ENCODE measurements around the gene ZNF10.

Gene ZNF10

DNA sequence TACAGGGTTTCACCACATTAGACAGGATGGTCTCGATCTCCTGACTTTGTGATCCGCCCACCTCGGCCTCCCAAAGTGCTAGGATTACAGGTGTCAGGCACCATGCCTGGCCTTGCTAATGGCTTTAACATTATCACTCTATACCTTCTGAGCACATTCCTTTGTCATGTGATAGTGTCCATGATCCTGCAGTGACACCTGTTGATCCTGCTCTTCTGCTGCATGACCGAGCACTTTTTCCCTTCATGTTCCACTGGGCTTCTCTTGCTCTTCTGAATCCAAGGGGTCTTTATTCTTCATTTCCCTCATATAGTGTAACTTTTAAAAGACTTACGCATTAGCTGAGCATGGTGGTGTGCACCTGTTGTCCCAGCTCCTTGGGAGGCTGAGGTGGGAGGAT, 62.4 kb downstream of the ZNF10 start:
- DNase-seq (ENCODE audit: low spot score), result no peak

GRCh38 chr12:133201888-133202287, 71.5 kb downstream of the ZNF10 start:
- no peak for DNase-seq (ENCODE audit: low spot score)

- DNase-seq (ENCODE audit: low spot score), result no peak
These were observed 72.3 kb downstream of the ZNF10 start for GRCh38 chr12:133202493-133203343.

GRCh38 chr12:133203344-133204263, 73.2 kb downstream of the ZNF10 start:
- peak; percentile 27 for DNase-seq (ENCODE audit: low spot score)

- no peak for DNase-seq (ENCODE audit: low spot score)
These were observed 73.8 kb downstream of the ZNF10 start for GRCh38 chr12:133204264-133204603.

DNA sequence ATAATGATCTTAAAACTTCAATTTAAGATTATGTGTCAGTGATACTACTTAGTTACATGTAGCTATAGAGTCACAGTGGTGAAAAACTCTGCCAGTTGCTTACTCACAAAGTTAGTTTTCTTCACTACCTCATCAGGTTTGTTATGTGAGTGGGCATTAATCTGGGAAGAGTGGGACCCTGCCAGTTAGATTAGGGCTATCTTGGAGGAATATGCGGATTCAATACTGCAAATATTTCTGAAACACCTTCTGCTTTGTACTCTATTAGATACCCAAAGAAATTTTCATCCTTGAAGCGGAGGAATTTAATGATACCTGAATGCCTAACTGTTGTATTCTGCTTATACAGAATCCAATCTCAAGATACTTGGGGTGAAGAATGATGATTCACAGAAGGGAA, 76.0 kb downstream of the ZNF10 start:
- no peak for DNase-seq (ENCODE audit: low spot score)
